Stimulated activated CD8-positive, alpha-beta memory T cell treated with anti-CD3 and anti-CD28 coated beads, Interleukin-4, amount 100 ng/mL, for 4 hours (primary cell): ENCODE data around the gene MRPL36.

Experiments used
- DNase-seq, 2 donors: peaks; one replicate each; pipeline ENCODE4 v3.0.0-alpha.2; 2020; ENCODE audit warnings: low read depth in 2 of 2, low spot score in 1 of 2

Gene MRPL36

DNA sequence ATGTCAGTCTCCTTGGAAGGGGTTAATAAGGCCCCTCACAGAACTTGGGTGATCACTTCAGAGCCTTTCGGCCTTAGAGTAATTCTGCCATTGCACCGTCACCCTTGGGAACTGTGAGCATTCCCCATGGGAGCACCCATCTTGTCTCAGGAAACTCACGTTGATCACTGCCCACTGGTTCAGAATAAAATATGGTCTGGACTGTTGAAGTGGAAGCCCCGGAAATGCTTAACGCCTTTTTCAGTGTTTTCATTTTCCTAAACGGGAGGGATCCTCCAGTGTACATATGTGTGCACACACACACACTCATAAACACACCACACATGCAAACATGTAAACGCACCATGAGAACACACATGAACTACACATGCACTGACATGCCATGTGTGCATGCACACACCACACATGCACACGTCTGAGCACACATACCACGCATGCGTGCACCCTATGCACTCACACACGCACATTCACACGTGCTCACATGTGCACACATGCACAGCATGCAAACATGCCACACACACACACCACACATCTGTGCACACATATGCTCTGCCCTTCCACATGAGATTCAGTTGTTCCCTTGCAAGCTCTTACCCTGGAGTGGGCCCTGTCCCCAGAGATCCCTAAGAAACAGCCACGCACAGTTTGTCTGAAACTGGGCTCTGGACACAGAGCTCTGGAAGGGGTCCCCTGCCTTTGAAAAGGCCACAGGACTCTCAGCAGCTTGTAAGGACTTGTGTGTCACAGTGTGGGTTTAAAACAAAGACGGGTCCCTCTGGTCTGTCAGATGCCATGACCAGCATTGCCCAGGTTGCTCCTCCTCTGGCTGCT lies 17.0 kb downstream of the MRPL36 start:
- DNase-seq = no peak

DNA sequence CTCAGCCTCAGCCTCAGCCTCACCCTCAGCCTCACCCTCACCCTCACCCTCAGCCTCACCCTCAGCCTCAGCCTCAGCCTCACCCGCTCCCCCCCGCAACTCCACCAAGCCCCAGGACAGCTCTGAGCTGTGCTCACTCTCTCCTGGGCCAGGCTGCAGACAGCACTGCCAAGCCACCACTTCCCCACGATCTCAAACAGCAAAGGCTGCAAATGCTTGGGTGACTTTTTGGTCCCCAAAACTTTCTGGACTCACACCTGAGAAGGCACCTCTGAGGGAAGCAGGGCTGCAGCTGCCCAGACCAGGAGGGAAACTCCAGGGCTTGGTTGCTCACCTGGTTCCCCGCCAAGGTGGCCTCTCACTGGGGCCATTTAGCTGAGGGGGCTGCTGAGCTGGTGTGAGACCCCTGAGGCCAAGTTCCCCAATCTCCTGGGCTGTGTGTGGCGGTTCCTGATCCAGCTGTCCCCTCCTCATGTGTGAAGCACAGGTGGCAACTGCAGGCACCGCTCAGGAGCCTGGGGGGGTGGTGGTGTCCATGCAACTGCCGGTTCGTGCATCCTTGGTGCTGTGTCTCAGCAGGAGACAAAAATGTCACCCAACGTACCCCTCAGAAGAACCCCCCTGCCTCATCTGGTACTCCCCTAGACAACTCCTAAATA lies 17.8 kb downstream of the MRPL36 start:
- no peak for DNase-seq

DNA sequence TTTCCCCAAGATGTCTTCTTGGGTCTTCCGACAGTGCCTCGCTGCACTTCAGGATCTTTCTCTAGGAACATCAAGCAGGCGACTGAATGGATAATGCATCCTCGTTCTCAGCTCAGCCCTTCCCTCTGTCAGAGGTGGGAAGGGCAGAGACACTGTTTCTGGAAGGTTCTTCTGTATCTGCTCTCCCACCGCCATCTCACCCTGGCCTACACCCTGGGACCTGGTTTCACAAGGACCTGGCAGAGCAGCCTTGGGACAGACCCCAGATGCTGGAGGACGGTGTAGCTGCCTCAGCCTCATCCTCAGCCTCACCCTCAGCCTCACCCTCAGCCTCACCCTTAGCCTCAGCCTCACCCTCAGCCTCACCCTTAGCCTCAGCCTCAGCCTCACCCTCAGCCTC lies 18.5 kb downstream of the MRPL36 start:
- DNase-seq = no peak

DNA sequence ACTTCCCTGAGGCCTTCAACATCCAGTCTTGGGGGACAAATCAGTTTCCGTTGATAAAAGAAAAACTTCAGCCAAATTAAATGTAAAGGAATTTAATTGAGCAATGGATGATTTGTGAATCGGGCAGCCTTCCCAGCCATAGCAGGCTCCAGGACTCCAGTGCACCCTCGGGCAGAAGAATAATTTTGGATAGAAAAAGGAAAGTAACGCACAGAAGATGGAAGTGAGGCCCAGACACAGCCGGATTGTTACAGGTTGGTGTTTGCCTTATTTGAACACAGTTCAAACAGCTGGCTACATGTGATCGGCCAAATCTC lies 19.1 kb downstream of the MRPL36 start:
- no peak for DNase-seq

DNA sequence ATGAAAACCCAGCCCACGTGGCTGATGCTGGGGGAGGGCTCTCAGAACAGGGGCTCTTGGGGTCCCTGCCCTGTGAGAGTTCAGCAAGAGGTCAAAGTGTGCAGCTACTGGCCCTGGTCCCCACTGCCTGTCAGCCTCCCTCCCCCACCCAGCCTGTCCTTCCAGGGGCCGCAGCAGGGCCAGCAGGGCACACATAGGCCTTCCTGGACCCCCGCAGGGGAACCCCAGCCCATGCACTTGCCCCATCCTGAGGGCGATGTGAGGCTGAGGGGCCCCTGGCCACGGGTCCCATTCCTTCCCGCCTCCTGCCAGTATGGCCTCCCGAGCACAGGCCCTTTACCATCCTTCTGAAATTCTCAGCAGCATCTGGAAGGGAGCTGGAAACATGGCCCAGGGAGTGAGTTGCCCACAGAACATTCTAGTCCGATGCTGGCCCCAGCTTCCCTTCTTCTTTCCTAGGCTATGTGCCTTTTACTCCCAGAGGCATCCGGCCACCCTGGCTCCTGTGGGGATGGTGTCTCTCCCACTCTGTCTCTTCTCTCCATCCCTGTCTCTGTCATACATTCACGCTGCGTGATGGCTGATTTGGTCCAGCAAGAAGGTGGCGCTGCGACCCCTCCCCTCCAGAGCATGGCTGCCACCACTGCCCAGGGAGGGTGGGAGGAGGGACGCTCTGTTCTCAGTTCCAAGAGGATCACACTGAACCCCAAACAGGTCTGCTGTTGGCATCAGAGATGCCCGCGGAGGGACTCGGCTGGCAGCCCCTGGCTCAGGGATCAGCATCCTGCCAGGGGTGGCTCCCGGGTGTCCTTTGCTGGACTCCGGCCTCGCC lies 19.6 kb downstream of the MRPL36 start:
- no peak for DNase-seq

DNA sequence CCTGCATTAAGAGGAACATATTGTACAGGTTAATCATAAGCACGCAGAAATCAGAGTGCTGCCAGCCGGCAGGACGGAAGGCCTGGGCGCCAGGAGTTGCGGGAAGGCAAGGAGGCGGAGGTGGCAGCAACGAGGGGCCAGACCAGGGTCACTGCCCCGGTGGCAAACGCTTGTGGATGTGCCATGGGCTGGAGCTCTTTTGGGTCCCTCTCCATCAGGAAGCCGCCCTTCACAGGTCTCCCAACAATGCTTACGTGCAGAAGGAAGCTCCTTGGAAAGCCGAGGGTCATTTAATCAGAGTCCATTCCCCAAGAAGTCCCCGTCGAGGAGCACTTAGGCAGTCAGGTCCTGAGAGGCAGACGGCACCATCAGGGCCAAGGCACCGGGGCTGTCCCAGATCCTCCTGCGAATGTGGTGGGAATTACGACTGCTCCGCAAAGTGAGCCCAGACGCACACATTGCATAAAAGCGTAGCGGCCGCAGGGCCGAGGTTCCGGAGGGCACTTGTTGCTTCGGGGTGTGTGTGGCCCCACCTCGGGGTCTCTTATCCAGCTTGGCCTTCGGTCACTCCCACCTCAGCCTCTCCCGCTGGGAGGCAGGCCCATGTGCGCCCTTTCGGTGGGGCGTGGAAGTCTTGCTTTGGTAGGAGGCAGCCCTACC lies 20.5 kb downstream of the MRPL36 start:
- no peak for DNase-seq

DNA sequence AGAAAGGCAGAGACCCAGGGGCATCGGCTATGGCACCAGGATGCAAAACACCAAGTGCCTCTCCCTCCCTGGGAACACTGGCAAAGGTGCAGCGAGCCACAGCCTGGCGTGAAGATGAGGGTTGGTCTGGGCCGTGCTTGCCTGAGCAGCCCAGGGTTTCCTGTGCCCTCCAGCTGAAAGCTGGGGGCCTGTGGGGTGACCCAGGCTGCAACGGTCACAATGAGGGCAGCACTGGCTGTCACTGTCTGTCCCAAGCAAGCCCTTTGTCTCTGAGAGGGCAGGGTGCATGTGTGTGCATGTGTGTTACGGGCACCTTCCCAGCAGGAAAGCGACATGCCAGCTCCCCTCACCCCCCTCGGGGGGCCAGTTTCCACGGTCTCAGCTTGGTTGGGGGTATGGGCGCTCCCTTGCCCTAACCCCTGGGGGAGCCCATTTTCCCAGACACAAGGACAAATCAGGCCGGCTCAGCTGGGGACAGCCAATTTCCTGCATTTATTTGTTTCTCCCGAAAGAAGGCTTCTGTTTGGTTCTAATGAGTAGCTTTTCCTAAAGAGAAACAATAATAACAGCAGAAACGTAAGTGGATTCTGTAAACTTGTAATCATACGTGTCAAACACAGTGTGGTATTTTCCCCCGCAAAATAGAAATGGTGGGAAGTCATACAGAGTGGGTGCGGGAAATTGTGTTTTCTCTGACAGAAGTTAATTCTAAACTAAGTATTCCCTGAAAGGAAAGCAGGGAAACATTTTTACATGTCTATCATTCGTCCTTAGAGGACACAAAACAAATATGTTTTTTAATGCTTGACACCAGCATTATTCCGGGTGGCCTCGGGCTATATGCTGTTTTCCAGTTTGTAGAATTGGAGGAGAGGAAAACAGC lies 21.3 kb downstream of the MRPL36 start:
- no peak for DNase-seq

DNA sequence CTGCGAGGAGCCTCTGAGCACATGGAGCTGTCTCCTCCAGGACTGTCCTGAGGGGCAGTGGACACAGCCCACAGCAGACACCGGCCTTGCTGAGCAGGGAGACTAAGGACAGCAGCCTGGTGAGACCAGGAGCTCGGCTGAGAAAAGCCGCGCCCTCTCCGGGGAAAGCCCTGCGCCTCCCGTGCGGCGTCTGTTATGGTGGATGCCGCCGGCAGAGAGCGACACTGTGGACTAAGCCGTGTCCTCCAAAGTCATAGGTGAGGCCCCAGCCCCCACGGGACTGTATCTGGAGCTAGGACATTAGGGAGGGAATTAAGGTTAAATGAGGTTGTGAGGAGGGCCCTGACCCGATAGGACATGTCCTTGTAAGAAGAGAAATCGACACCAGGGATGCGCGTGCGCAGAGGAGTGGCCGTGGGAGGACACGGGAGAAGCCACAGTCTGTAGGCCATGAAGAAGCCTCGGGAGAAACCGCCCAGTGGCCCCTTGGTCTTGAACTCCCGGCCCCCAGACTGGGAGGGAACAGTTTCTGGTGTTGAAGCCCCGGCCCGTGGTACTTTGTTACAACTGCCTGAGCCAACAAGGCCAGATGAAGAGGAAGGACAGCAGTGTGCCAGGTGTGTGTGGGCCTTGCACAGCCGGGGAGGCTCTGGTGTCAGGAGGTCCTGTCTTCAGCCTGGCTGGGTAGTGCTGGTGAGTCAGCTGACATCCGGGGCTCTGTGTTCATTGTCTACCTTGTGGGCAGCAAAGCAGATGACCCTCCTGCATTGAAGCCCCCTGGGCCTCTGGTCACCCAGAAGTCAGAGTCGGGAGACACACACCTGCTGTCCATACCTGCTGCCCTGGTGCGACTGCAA lies 22.1 kb downstream of the MRPL36 start:
- DNase-seq = no peak

DNA sequence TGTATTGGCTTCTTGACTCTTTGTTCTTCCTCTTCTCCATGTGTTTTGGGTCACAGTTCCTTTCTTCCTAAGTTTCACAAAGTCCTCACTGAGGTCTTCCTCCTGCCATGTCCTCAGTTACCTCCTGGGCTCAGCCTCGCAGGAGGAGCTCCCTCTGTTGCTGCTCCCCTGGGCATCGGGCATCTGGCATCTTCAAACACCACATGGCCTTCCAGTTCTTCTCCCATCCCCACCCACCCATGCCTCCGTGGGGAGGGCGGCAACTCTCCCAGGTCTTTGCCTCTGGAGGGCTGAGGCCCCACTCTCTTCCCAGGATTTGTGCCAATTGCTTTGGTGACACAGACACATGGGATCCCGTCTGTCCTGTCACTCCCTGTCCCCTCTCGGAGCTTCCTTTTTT lies 22.8 kb downstream of the MRPL36 start:
- no peak for DNase-seq

DNA sequence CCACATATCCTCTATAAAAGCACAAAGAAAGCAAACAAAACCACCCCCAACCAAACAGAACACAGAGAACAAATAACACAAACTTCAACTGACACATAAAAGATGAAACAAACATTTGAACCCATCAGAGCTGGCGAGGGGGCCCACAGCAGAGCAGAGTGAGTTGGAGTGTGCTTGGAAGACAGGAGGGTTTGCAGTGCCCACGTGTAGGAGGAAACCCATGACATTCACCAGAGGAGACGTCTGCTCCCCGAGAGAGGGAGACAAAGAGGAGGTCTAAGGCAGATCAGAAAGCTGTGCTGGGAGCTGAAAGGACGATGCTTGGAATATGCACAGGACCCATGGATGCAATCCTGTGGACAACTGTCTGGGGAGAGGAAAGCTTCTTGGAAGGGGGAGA lies 27.0 kb downstream of the MRPL36 start:
- no peak for DNase-seq

DNA sequence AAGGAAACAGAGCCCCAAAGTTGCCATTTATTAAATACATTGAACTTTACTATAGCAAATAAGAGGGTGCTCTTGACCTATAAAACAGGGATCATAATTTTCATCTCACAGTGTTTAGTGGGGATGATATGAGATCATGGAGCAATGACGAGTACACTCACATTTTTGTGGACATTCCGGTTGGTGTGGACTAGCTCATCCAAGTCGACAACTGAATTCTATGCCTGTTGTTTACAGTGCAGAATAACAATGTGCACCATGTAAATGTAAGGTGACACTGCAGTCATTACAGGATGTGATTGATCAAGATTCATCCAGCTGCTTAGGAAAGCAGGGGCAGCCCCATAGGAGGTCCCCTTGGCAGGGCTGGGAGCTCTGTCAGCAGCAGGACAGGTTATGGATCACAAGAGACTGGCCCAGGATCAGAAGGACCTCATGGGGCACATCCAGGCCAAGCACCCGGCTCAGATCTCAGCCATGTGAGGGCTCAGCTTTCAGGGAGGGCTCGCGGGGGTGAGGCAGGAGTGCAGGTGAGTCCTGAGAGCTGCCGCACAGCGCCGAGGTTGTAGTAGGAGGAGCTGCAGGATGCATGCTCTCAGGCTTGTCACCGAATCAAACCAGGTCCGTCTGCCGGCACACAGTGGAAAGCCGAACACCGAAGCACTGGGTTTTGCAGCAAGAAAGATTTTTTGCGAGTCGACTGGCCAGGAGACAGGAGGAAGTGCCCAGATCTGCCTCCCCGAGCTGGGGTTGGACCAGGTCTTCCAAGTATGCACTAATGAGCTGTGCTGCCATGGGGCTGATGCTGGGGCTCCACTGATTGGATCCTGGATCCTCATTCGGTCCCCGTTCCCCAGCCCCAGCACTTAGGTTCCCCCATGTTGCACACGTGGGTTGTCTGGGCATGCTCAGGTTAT lies 28.2 kb downstream of the MRPL36 start:
- DNase-seq = no peak

DNA sequence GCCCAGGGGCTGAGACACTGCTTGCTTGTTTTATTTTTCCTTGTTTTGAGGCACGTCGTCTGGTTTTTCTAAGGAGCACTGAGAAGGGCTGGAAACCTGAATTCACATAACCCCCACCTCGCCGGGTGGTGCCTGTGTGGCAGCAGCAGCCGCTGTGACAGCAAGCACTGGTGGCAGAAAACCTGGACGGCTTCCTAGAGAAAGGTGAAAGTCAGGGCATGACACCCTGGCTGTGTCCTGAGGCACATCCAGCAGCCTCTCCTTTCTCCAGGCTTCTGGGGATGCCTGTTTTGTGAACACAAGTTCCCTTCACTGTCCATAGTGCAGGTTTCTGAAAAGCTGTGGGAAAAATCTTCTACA lies 29.2 kb downstream of the MRPL36 start:
- no peak for DNase-seq

DNA sequence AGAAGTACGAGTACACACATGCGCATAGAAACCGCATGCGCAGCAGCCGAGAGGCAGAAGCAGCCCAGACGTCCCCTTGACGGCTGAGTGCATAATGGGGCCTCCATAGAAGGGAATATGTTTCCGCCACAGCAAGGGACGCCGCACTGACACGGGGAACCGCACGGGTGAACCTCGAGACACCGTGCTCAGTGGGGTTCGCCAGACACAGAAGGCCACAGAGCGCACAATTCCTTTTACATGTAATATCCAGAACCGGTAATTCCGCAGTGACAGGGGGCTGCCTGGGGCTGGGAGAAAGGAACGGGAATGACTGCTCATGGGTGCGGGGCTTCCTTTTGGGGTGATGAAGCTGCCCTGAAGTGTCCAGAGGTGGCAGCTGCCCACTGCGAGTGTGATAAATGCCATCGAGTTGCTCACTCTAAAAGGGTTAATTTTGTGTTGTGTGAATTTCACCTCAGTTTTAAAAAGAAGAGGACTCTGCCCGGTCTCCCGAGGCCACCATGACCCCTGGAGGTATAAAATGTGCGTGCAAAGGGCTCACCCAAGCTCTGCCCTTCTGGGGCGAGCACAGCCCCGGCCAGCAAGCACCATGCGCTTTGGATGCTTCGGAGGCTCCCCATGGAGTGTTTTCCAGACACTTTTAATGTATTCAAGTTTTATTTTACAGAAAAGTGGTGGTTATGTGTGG lies 29.7 kb downstream of the MRPL36 start:
- DNase-seq = no peak

DNA sequence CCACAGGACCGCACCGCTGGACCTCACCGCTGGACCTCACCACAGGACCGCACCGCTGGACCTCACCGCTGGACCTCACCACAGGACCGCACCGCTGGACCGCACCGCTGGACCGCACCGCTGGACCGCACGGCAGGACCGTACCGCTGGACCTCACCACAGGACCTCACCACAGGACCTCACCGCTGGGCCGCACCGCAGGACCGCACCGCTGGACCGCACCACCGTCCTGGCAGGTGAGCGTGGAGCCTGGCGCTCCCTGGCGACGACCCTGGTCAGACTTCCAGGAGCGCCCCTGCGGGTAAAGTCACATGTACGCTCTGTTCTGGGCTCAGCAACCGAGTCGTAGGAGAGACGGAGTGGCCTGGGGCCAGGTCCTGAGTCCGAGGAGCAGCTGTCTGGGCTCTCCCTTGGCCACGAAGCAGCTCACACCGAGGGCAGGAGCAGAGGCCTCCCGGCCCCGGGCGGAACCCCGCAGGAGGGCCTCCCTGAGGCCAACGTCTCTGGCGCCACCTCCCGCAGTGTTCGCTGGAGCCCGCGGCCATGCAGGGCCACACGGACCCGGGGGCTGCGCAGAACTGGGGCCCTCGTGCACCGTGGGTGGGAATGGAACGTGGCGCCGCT lies 30.5 kb downstream of the MRPL36 start:
- DNase-seq = no peak

DNA sequence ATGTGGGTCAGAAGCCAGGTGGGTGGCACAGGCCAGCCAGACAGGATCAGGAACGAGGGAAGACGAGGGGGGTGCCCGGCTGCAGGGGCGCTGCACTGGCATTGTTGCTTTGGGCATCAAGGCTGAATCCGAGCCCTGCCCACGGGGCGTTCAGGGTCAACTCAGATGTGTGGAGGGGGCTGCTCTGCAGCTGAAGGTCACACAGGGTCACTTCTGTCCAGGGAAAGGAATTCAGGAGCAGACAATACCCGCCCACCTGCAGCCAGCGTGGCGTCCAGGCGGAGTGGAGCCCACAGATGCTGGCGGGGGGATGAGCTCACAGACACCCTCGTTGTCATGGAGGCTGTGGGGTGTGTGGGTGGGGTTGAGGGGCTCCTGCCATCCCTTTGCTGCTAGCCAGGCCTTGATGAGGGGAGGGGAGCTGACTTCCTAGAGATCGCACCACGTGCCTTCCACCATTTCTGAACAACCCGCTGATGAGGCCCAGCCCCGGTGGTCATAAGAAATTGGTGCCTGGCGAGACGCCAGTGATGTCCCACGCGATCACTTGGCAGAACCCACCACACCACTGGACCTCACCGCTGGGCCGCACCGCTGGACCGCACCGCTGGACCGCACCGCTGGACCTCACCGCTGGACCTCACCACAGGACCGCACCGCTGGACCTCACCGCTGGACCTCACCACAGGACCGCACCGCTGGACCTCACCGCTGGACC lies 31.2 kb downstream of the MRPL36 start:
- no peak for DNase-seq

DNA sequence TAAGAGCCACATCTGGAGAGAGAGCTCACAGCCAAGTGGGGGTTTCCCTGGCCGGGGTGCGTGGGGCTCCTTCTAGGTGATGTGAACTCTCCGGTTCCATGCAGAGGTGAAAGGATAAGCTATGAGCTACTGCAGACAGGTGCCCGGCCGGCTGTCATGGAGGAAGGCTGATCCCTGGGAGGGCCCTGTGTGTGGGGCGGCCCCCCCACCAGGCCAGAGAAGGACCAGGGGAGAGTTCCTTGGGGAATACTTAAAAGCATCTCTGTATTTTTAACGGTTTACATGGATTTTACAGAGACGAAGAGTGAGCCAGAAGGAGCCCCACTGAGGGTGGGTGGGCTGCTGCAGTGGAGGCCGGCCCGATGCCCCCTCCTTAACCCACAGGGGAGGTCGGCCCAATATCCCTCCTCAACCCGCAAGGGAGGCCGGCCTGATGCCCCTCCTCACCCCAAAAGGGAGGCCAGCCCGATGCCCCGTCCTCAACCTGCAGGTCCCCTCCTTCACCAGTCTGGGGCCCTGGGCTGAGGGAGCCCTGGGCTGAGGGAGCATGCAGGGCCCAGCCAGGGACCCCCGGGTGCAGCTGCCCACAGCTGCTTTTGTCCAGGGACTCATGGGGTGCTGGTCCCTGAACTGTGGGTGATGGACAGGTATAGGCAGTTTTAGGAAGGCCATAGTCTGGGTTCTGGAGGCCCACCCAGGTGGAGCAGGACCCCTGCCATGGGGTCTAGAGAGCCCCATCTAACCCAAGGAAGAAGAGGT lies 31.9 kb downstream of the MRPL36 start:
- no peak for DNase-seq
